Caco-2 (cell line): ENCODE results near the gene TOMM70. TPM values are rescaled to one million over a fixed set of nuclear protein-coding genes. Genes with fewer than 3 reads are reported as not detected.
"Not testable (repeated sequence)": the region's sequence is repeated elsewhere in the genome, so short reads cannot be mapped to it uniquely, and the experiment has no call there.

ENCODE experiments used
- BruUV-seq: library from RNA; stranded (reverse); fragments of 400-500 nt; replicated peaks from 2 replicates; lab custom pipeline; 2021; lab: Mats Ljungman, UMichigan
- CTCF ChIA-PET: fragments of 300-600 bp; sonication (Branson Sonifier 250); formaldehyde crosslinking; loops from one replicate; lab custom pipeline; 2022; ENCODE audit warnings: antibody characterized with exemption; lab: Charles Lee
- POLR2A ChIA-PET: fragments of 300-600 bp; sonication (Branson Sonifier 250); formaldehyde crosslinking; loops from one replicate; lab custom pipeline; 2022; ENCODE audit warnings: antibody characterized with exemption; lab: Charles Lee
- DNase-seq, 2 experiments: peaks; one replicate each; pipeline versions ENCODE4 v3.0.0 to v3.0.0-alpha.2; 2020 to 2022
- H3K27me3 ChIP-seq: replicated peaks from 2 replicates; pipeline ENCODE4 v1.6.0; 2011; ENCODE audit warnings: low read length; ENCODE audit not compliant: control insufficient read depth, insufficient read depth
- H3K36me3 ChIP-seq: 2 replicates; pipeline ENCODE4 v1.5.1; 2011; ENCODE audit warnings: low read length; ENCODE audit not compliant: control insufficient read depth, insufficient read depth
- H3K4me1 ChIP-seq: fragments of 250-450 bp; sonication (Bioruptor Pico); 2 replicates; pipeline ENCODE4 v1.5.1; 2020; ENCODE audit warnings: mild to moderate bottlenecking
- H3K4me3 ChIP-seq: 2 replicates; pipeline ENCODE4 v1.5.1; 2011; ENCODE audit warnings: low read depth, mild to moderate bottlenecking, control low read depth, low read length
- H3K9me3 ChIP-seq: fragments of 250-450 bp; sonication (Bioruptor Pico); 2 replicates; pipeline ENCODE4 v1.5.1; 2020; ENCODE audit warnings: mild to moderate bottlenecking, moderate library complexity
- H3K27ac Mint-ChIP-seq: one replicate; pipeline ENCODE4 v1.8.0; 2022; ENCODE audit warnings: mixed read lengths; ENCODE audit not compliant: unreplicated experiment
- H3K27me3 Mint-ChIP-seq: one replicate; pipeline ENCODE4 v1.8.0; 2022; ENCODE audit warnings: mixed read lengths; ENCODE audit not compliant: insufficient read depth, unreplicated experiment
- H3K36me3 Mint-ChIP-seq: one replicate; pipeline ENCODE4 v1.8.0; 2022; ENCODE audit warnings: mild to moderate bottlenecking, mixed read lengths; ENCODE audit not compliant: insufficient read depth, unreplicated experiment
- H3K4me1 Mint-ChIP-seq: one replicate; pipeline ENCODE4 v1.8.0; 2022; ENCODE audit warnings: low read depth, mixed read lengths; ENCODE audit not compliant: unreplicated experiment
- H3K4me3 Mint-ChIP-seq: one replicate; pipeline ENCODE4 v1.8.0; 2022; ENCODE audit warnings: mild to moderate bottlenecking, moderate library complexity, mixed read lengths; ENCODE audit not compliant: unreplicated experiment
- H3K9me3 Mint-ChIP-seq: one replicate; pipeline ENCODE4 v1.8.0; 2022; ENCODE audit warnings: mixed read lengths; ENCODE audit not compliant: unreplicated experiment
- intact Hi-C: fragments of 100-400 bp; cut with micrococcal nuclease; formaldehyde crosslinking; loops from one replicate; pipeline ENCODE4 v1.10.0; 2022; ENCODE audit not compliant: unreplicated experiment
- total RNA-seq: library from RNA; stranded (reverse); gene quantifications from 2 replicates; pipeline ENCODE4 v1.2.3, GENCODE V29; 2022
- TF ChIP-seq, protein P1 (sequence below), 2 experiments: fragments of 200-600 bp in 1 of 2; IDR thresholded peaks; 1 replicate in 1 of 2; 2 replicates in 1 of 2; pipeline versions ENCODE4 v1.5.1 to v1.8.0; 2011 to 2022; ENCODE audit warnings: antibody characterized with exemption in 1 of 2, control low read depth in 1 of 2, inconsistent platforms in 1 of 2, low read depth in 1 of 2, low read length in 1 of 2, mild to moderate bottlenecking in 1 of 2, moderate library complexity in 1 of 2; ENCODE audit not compliant: insufficient read depth in 1 of 2, severe bottlenecking in 1 of 2, unreplicated experiment in 1 of 2

Gene TOMM70
- total RNA-seq, 1 experiment from 2014 or later = 50.7 TPM

DNA sequence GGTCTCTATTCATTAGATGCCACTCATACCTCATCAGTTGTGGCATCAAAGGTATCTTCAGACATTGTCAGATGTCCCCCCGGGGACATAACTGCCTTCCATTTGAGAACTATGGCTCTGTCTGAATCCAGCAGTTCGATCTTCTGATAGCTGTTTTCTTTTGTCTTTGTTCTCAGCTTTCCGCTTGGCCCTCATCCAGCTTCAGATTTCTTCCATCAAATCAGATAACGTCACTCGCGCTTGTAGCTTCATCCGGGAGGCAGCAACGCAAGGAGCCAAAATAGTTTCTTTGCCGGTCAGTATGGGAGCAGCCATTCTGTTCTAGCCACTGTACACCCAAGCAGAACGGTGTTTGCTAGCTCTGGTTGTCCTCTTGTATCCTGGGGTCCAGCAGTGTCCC lies 62.0 kb downstream of the TOMM70 start:
- H3K36me3 ChIP-seq = peaks cover 3% of the 10 kb centered on the region; the same call in 1 of the 2 replicates
- no peaks in the 10 kb centered on the region for H3K27me3 ChIP-seq
- ChIA-PET POLR2A (no interaction called here), CTCF (no interaction called here)
- H3K9me3 ChIP-seq = no peaks in the 10 kb centered on the region
- intact Hi-C loops = no loop called here
- no peak overlapping the region for H3K27ac Mint-ChIP-seq
- H3K4me1 ChIP-seq = peaks cover 10% of the 10 kb centered on the region; the same call in 1 of the 2 replicates
- peaks cover 5% of the 10 kb centered on the region for H3K4me1 Mint-ChIP-seq
- BruUV-seq = no TSS peak
- TF ChIP-seq, protein P1, sequence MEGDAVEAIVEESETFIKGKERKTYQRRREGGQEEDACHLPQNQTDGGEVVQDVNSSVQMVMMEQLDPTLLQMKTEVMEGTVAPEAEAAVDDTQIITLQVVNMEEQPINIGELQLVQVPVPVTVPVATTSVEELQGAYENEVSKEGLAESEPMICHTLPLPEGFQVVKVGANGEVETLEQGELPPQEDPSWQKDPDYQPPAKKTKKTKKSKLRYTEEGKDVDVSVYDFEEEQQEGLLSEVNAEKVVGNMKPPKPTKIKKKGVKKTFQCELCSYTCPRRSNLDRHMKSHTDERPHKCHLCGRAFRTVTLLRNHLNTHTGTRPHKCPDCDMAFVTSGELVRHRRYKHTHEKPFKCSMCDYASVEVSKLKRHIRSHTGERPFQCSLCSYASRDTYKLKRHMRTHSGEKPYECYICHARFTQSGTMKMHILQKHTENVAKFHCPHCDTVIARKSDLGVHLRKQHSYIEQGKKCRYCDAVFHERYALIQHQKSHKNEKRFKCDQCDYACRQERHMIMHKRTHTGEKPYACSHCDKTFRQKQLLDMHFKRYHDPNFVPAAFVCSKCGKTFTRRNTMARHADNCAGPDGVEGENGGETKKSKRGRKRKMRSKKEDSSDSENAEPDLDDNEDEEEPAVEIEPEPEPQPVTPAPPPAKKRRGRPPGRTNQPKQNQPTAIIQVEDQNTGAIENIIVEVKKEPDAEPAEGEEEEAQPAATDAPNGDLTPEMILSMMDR (IDR thresholded peaks at IDR 0.05; ENCODE audit: insufficient read depth in 1 of 2, low read depth in 1 of 2, low read length in 1 of 2, severe bottlenecking in 1 of 2, unreplicated experiment in 1 of 2) = no peak
- H3K27me3 Mint-ChIP-seq = no peaks in the 10 kb centered on the region
- peaks cover 40% of the 10 kb centered on the region for H3K36me3 Mint-ChIP-seq
- no peak overlapping the region for H3K4me3 ChIP-seq
- DNase-seq = no peak
- no peak overlapping the region for H3K4me3 Mint-ChIP-seq
- H3K9me3 Mint-ChIP-seq = no peaks in the 10 kb centered on the region

DNA sequence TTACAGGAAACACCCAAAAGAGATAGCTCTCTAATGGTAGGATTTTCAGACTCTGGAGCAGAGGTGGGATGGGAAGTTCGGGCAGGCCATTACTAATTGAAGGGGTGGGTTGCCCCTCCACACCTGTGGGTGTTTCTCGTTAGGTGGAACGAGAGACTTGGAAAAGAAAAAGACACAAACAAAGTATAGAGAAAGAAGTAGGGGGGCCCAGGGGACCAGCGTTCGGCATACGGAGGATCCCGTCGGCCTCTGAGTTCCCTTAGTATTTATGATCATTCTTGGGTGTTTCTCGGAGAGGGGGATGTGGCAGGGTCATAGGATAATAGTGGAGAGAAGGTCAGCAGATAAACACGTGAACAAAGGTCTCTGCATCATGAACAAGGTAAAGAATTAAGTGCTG lies 64.7 kb downstream of the TOMM70 start:
- Mint-ChIP-seq H3K4me1 (peaks cover 11% of the 10 kb centered on the region), H3K36me3 (peaks cover 23% of the 10 kb centered on the region)
- CTCF ChIA-PET, H3K27ac Mint-ChIP-seq, H3K9me3 ChIP-seq, H3K4me3 Mint-ChIP-seq, BruUV-seq, H3K27me3 Mint-ChIP-seq, H3K9me3 Mint-ChIP-seq, H3K27me3 ChIP-seq, intact Hi-C loops, H3K4me3 ChIP-seq, POLR2A ChIA-PET, H3K36me3 ChIP-seq, DNase-seq: not testable (repeated sequence)
- H3K4me1 ChIP-seq = peaks cover 19% of the 10 kb centered on the region

DNA sequence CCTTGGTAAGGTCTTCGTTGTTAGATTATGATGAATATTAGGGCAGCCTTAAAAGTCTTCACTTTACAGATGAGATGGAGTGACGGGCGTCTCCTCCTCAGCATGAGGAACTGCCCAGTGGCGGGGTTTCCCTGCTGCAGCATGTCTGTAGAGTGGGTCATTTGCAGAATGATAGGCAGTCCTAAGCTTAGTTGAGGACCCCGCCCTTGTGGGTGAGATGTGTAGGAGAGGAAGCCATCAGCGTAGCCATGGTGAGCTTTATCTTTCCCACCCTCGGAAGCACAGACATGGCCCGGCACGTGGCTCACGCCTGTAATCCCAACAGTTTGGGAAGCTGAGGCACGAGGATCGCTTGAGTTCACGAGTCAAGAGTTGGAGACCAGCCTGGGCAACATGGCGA lies 65.5 kb downstream of the TOMM70 start:
- no peaks in the 10 kb centered on the region for H3K27me3 ChIP-seq
- CTCF ChIA-PET = no interaction called here
- peaks cover 26% of the 10 kb centered on the region for H3K36me3 Mint-ChIP-seq
- peaks cover 19% of the 10 kb centered on the region for H3K4me1 ChIP-seq
- peak overlapping the region; percentile 89 for H3K27ac Mint-ChIP-seq
- H3K4me3 Mint-ChIP-seq = peak overlapping the region; percentile 85
- no peaks in the 10 kb centered on the region for H3K9me3 Mint-ChIP-seq
- peak overlapping the region; percentile 90 for H3K4me3 ChIP-seq
- H3K36me3 ChIP-seq = peaks cover 3% of the 10 kb centered on the region; the same call in 1 of the 2 replicates
- intact Hi-C loops = loop anchor here (2.0 kb wide), 2 partner anchors 23 to 65 kb away; partner anchors contain the start of genes LNP1 and TOMM70
- no peaks in the 10 kb centered on the region for H3K27me3 Mint-ChIP-seq
- POLR2A ChIA-PET = no interaction called here
- TF ChIP-seq, protein P1 (IDR thresholded peaks at IDR 0.05; ENCODE audit: insufficient read depth in 1 of 2, low read depth in 1 of 2, low read length in 1 of 2, severe bottlenecking in 1 of 2, unreplicated experiment in 1 of 2) = no peak
- peak; percentile 25 to 52 for DNase-seq
- no peaks in the 10 kb centered on the region for H3K9me3 ChIP-seq
- H3K4me1 Mint-ChIP-seq = peaks cover 18% of the 10 kb centered on the region
- BruUV-seq = no TSS peak
